HepG2 (cell line): ENCODE measurements around the gene FAAP20. TPM values are rescaled to one million over a fixed set of nuclear protein-coding genes. Genes with fewer than 3 reads are reported as not detected.

Experiments
- ATM ChIP-seq: fragments of 450-650 bp; IDR thresholded peaks from 2 replicates; pipeline ENCODE4 v1.7.1; 2017; ENCODE audit warnings: mild to moderate bottlenecking, borderline replicate concordance
- CC2D1A ChIP-seq: sonication (generic); formaldehyde crosslinking; IDR thresholded peaks from 2 replicates; pipeline ENCODE4 v1.8.1; 2023; ENCODE audit warnings: mild to moderate bottlenecking, missing genetic modification reagents
- CSRNP2 ChIP-seq: sonication (generic); formaldehyde crosslinking; conservative IDR thresholded peaks from 2 replicates; pipeline ENCODE4 v1.8.0; 2022; ENCODE audit warnings: low read depth, missing genetic modification reagents
- ERF ChIP-seq: IDR thresholded peaks from 2 replicates; pipeline ENCODE4 v1.6.1; 2018; ENCODE audit warnings: missing biosample characterization, missing genetic modification reagents
- FOXP4 ChIP-seq: sonication (generic); formaldehyde crosslinking; IDR thresholded peaks from 2 replicates; pipeline ENCODE4 v1.4.0; 2020; ENCODE audit warnings: missing genetic modification reagents
- HES4 ChIP-seq: sonication (generic); formaldehyde crosslinking; IDR thresholded peaks from 2 replicates; pipeline ENCODE4 v1.9.0; 2021; ENCODE audit warnings: mild to moderate bottlenecking, missing genetic modification reagents, borderline replicate concordance
- ISX ChIP-seq: sonication (generic); formaldehyde crosslinking; conservative IDR thresholded peaks from 2 replicates; pipeline ENCODE4 v1.5.0; 2020; ENCODE audit warnings: missing genetic modification reagents
- KLF16 ChIP-seq, 2 experiments: sonication (generic) in 1 of 2; formaldehyde crosslinking in 1 of 2; IDR thresholded peaks; 2 replicates each; pipeline versions ENCODE4 v1.6.1 to v1.8.0; 2016 to 2023; ENCODE audit warnings: missing genetic modification reagents in 2 of 2, missing compliant biosample characterization in 1 of 2
- MLXIP ChIP-seq: sonication (generic); formaldehyde crosslinking; IDR thresholded peaks from 2 replicates; pipeline ENCODE4 v1.9.0; 2021; ENCODE audit warnings: missing genetic modification reagents, borderline replicate concordance
- NR1H2 ChIP-seq: sonication (generic); formaldehyde crosslinking; IDR thresholded peaks from 2 replicates; pipeline ENCODE4 v1.8.1; 2022; ENCODE audit warnings: low read depth, missing genetic modification reagents, borderline replicate concordance
- PCBP1 ChIP-seq: fragments of 200-400 bp; formaldehyde crosslinking; IDR thresholded peaks from 2 replicates; pipeline ENCODE4 v1.6.1; 2017; ENCODE audit warnings: mild to moderate bottlenecking, low read depth, low read length, borderline replicate concordance
- POLR2A ChIP-seq, 2 experiments: IDR thresholded peaks; 2 replicates each; pipeline ENCODE4 v1.6.1; 2011; ENCODE audit warnings: low read depth in 2 of 2, low read length in 2 of 2, mild to moderate bottlenecking in 1 of 2, moderate library complexity in 1 of 2; ENCODE audit not compliant: insufficient read depth in 1 of 2
- SKI ChIP-seq: fragments of 450-650 bp; IDR thresholded peaks from one replicate; pipeline ENCODE4 v1.6.1; 2018; ENCODE audit warnings: mild to moderate bottlenecking; ENCODE audit not compliant: partially characterized antibody
- TCF12 ChIP-seq, 2 experiments: fragments of 450-650 bp in 1 of 2; sonication (generic) in 1 of 2; formaldehyde crosslinking in 1 of 2; IDR thresholded peaks; 2 replicates each; pipeline versions ENCODE4 v1.6.1 to v1.8.0; 2017 to 2022; ENCODE audit warnings: antibody characterized with exemption in 1 of 2, mild to moderate bottlenecking in 1 of 2, missing genetic modification reagents in 1 of 2, moderate library complexity in 1 of 2
- ZBTB21 ChIP-seq: sonication (generic); formaldehyde crosslinking; IDR thresholded peaks from 2 replicates; pipeline ENCODE4 v1.4.0; 2020; ENCODE audit warnings: missing genetic modification reagents
- ZBTB44 ChIP-seq: sonication (generic); formaldehyde crosslinking; IDR thresholded peaks from 2 replicates; pipeline ENCODE4 v1.4.0; 2020; ENCODE audit warnings: missing genetic modification reagents
- ZFP36L1 ChIP-seq: sonication (generic); formaldehyde crosslinking; IDR thresholded peaks from 2 replicates; pipeline ENCODE4 v1.8.0; 2022; ENCODE audit warnings: mild to moderate bottlenecking, missing genetic modification reagents, moderate library complexity
- ZNF44 ChIP-seq: sonication (generic); formaldehyde crosslinking; IDR thresholded peaks from 2 replicates; pipeline ENCODE4 v1.5.1; 2020; ENCODE audit warnings: mild to moderate bottlenecking, missing genetic modification reagents
- ZNF737 ChIP-seq: sonication (generic); formaldehyde crosslinking; IDR thresholded peaks from 2 replicates; pipeline ENCODE4 v1.5.0; 2020; ENCODE audit warnings: missing genetic modification reagents, mild to moderate bottlenecking, borderline replicate concordance
- ZNF792 ChIP-seq: IDR thresholded peaks from 2 replicates; pipeline ENCODE4 v1.6.1; 2016
- polyA plus RNA-seq, 8 experiments: library from polyadenylated mRNA; depleted of rRNA in 3 of 8; stranded (reverse) in 7 of 8; unstranded in 1 of 8; fragments of >200 nt; fragmentation: Illumina TruSeq in 4 of 8; extraction: Trizol in 4 of 8; gene quantifications; 2 replicates each; pipeline versions ENCODE4 v1.2.1 to v1.2.3, GENCODE V29; 2011 to 2016; ENCODE audit warnings: low read depth in 4 of 8, missing spikeins in 1 of 8, mixed read lengths in 1 of 8; ENCODE audit not compliant: insufficient read depth in 1 of 8
- total RNA-seq, 5 experiments: library from RNA; depleted of rRNA; stranded (reverse); fragments of >200 nt; fragmentation: Illumina TruSeq; extraction: Trizol; gene quantifications; 2 replicates each; pipeline ENCODE4 v1.2.3, GENCODE V29; 2016; ENCODE audit warnings: low read depth in 1 of 5

The FAAP20 gene
- total and polyA plus RNA-seq, 2 of the 13 experiments (the other 11 are each of a cell fraction or from before 2014, with no cell fraction given): 9.6 to 10.8 TPM

GRCh38 chr1:2189459-2190425 is 4.8 kb downstream of the FAAP20 start (continued):
- TF ChIP-seq MLXIP (CRISPR knock-in tag): no peak
- no peak for TF ChIP-seq TCF12 (IDR thresholded peaks at IDR 0.05)
- TF ChIP-seq TCF12 (CRISPR knock-in tag; IDR thresholded peaks at IDR 0.05): peak; percentile 73
- TF ChIP-seq ZNF792 (CRISPR knock-in tag): peak; percentile 81
- TF ChIP-seq ERF: no peak; the same call in 1 of the 2 replicates
- 0 out of 2 replicates have a peak, but pooled peaks have one; percentile 30 for TF ChIP-seq ZNF737 (CRISPR knock-in tag)
- peak in 1 of 2 experiments; percentile 55; a peak in 1 of 4 replicates for TF ChIP-seq POLR2A (IDR thresholded peaks at IDR 0.05; ENCODE audit: insufficient read depth in 1 of 2, low read depth in 2 of 2, low read length in 2 of 2)
- TF ChIP-seq ZNF44 (CRISPR knock-in tag): no peak
- TF ChIP-seq HES4 (CRISPR knock-in tag): no peak
- TF ChIP-seq KLF16 (CRISPR knock-in tag; IDR thresholded peaks at IDR 0.05): peak in 1 of 2 experiments; percentile 53; a peak in 1 of 4 replicates
- TF ChIP-seq ZFP36L1: peak; percentile 79; the same call in 1 of the 2 replicates
- no peak for TF ChIP-seq CSRNP2 (CRISPR knock-in tag)
- TF ChIP-seq SKI: peak; percentile 37
- TF ChIP-seq ISX (CRISPR knock-in tag): no peak
- TF ChIP-seq PCBP1: no peak
- no peak for TF ChIP-seq ATM
- no peak for TF ChIP-seq CC2D1A (CRISPR knock-in tag)
- TF ChIP-seq FOXP4 (CRISPR knock-in tag): 0 out of 2 replicates have a peak, but pooled peaks have one; percentile 27
- TF ChIP-seq NR1H2 (CRISPR knock-in tag): no peak; the same call in 1 of the 2 replicates
- TF ChIP-seq ZBTB21 (CRISPR knock-in tag): peak; percentile 45; the same call in 1 of the 2 replicates
- TF ChIP-seq ZBTB44 (CRISPR knock-in tag): no peak
